HG02884 (cell line): ENCODE measurements around the gene NPFFR1.
"Not testable (repeated sequence)": the region's sequence is repeated elsewhere in the genome, so short reads cannot be mapped to it uniquely, and the experiment has no call there.

ENCODE experiments used
- ATAC-seq: cut with Tn5 transposase; IDR thresholded peaks from one replicate; pipeline ENCODE4 v1.9.1; 2021; ENCODE audit warnings: mild to moderate bottlenecking, moderate library complexity; ENCODE audit not compliant: unreplicated experiment

Gene NPFFR1

DNA sequence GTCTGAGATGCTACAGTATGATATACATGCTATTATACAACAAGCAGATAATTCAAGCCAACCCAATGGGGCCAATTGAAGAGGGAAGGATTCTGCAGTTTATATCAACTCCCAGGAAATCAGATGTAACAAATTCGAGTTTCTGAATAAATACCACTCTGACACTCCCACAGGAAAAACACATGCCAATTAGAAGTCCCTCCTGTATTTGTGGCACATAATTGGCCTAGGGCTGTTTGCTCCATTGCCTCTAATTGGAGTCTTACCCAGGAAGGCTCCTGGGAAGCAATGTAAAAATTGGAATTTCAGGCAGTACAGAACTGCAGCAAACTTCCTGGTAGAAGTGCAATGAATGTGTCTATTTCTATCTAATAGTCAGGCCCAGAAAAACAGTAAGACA is 55.3 kb downstream of the NPFFR1 start:
- ATAC-seq: no peak

DNA sequence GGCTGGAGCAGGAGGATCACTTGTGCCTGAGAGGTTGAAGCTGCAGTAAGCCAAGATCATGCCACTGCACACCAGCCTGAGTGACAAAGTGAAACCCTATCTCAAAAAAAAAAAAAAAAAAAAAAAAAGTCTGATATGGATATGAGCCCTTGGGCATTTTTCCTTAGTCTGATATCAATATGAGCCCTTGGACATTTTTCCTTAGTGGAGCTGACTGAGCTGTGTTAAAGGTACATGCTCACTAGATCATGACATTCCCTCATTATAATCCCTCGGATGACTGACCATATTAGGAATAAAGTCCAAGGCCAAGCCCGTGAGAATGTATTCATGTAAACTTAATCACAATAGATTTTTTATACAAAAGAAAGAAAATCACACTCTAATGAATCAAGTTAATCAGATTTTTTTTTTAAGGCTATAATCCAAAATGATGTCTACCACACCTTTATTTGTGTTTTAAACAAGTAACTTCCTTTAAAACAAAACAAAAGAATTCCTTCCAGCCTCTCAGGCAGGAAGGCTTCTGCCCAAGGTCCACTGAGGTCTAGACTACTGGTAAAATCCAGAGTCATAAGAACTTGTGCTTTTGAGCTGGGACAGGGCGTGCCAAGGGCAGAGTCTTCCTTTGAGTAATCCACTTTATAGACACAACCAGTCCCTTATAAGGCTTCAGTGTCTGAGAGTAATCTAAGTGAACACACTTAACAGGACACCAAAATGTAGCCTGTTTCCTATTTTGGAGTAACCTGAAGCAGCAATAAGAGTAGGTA is 56.1 kb downstream of the NPFFR1 start:
- ATAC-seq: no peak

DNA sequence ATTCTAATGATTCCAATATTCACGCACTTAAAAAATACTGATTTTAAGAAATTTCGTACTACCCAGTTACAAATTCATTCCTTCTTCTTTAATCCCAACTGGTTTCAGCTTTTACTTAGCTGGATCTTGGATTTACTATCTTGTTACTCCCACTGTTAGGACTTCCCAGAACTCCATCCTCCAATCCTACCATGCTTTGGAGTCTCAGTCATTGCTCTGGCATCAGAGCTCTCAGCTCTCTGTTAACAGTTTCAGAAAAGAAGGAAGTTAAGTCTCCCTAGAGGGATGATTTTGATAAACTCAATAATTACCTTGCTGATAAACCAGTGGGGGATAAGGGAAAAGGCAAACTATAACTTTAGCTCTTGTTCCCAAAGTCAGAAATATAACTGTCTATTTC is 60.1 kb downstream of the NPFFR1 start:
- no peak for ATAC-seq

DNA sequence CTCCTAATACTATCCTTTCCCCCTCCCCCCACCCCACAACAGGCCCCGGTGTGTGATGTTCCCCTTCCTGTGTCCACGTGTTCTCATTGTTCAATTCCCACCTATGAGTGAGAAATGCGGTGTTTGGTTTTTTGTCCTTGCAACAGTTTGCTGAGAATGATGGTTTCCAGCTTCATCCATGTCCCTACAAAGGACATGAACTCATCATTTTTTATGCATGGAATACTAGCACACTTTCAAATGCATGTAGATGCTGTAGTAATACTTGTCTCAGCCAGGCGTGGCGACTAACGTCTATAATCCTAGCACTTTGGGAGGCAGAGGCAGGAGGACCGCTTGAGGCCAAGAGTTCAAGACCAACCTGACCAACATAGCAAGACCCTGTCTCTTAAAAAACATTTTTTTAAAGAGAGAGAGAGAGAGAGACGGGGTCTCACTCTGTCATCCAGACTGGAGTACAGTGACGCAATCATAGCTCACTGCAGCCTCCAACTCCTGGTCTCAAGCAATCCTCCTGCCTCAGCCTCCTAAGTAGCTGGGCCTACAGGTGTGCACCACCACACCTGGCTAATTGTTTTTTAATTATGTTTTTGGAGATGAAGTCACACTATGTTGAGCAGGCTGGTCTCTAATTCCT is 60.9 kb downstream of the NPFFR1 start:
- ATAC-seq: not testable (repeated sequence)

DNA sequence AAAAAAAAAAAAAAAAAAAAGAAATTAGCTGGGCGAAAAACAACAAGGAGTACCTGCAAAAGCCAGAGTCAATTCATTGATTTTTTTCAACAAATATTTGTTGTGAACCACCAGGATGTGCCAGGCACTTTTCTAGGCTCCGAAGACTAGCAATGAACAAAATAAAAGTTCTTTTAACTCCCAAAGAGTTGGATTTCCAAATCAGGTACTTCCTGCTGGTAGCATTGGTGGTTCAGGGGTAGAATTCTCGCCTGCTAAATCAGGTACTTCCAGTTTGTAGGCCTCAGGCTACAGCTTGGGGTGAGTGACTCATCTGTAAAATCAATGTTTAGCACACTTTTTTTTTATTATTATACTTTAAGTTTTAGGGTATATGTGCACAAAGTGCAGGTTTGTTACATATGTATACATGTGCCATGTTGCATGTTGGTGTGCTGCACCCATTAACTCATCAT is 61.4 kb downstream of the NPFFR1 start:
- ATAC-seq: no peak

DNA sequence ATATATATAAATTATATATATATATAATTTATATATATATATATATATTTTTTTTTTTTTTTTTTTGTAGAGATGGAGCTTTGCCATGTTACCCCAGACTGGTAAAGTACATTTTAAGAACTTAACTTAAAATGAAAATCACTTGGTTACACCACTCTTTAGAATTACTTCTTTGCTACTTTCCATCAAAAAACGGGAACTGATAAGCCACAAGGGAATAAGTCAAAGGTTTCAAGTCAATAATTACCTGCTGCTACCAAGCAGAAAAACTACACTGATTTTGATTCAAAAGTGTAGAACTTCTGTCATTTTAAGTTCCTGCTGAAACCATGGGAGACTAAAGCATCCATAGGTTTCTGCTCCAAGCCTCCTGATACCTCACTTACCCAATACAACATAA is 62.8 kb downstream of the NPFFR1 start:
- ATAC-seq: no peak

DNA sequence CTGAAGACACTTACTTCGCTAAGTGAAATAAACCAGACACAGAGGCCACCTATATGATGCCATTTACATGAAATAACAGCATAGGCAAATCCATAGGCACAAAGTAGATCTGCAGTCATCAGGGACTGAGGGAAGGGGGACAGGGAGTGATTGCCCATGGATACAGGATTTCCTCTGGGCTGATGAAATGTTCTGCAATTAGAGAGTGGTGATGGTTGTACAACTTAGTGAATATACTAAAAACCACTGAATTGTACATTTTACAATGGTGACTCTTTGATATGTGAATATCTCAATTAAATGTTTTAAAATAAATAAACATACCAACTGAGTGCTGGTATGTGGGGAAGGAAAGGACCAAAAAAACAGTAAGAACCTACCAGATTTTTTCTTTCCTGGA is 70.9 kb downstream of the NPFFR1 start:
- no peak for ATAC-seq

DNA sequence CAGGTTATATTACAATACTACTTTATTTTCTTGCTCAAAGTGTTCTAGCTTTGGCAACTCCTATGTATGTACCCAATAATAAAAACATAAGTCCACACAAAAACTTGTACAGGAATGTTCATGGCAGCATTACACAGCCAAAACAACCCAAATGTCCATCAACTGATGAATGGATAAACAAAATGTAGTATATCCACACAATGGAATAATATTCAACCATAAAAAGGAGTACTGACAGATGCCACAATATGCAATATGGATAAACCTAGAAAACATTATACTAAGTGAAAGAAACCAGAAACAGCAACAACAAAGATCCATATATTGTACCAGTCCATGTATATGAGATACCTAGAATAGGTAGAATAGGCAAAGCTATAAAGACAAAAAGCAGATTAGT is 71.5 kb downstream of the NPFFR1 start:
- ATAC-seq: no peak

DNA sequence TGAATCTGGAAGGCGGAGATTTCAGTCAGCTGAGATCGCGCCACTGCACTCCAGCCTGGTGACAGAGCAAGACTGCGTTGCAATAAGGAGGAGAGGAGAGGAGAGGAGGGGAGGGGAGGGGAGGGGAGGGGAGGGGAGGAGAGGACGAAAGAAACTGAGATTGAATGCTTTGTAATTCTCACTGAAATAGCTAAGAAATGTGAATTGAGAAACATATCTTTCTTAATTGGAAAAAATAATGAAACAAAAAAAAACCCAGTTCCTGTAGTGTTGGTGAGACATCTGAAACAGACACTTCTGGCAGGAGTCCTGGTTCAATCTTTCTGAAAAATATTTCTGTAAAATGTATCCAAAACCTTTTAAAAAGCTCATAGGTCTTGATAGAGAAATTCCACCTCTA is 77.0 kb downstream of the NPFFR1 start:
- no peak for ATAC-seq

DNA sequence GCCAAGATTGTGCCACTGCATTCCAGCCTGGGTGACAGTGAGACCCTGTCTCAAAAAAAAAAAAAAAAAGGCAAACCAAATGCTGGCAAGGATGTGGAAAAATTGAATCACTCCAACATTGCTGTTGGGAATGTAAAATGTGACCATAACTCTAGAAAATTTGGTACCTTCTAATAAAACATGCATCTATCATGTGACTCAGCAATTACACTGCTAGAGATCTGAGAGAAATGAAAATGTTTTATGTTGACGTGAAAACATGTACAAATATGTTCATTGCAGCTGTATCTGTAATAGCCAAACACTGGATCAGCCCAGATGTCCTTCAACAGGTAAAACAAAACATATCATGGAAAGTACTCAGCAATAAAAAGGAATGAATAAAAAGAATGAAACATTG is 82.7 kb downstream of the NPFFR1 start:
- no peak for ATAC-seq

DNA sequence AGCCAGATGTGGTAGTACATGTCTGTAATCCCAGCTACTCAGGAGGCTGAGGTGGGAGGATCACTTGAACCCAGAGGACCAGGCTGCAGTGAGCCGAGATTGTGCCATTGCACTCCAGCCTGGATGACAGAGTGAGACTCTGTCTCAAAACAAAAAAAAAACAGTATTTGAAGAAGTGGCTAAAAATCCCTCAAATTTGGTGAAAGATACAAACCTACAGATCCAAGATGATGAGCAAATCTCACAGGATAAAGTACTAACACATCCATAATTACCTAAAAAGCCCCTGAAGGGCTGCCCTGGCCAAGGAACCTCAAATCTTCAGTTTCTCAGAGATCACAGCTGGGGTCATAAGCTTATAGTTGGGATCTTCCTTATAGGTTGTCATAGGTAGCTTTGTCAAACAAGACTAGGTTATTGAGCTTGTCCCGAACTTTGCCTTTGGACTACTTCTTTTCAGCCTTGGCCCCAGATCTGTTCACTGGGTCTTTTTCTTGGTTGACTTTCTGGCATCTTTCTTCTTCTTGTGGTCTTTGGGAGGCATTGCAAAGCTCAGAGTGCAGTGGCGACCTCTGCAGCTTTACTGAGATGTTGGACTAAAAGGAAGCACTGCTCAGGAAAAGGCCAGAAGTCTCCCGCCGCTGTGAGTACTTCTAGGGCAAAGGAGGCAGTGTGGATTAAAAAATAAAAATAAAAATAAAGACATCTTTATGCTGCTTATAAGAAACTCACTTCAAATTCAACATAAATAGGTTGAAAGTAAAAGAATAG is 84.9 kb downstream of the NPFFR1 start:
- ATAC-seq: no peak
